HuH-7.5 (cell line): ENCODE results near the gene WASF1.
"Not testable (repeated sequence)": the region's sequence is repeated elsewhere in the genome, so short reads cannot be mapped to it uniquely, and the experiment has no call there.

Experiments used
- DNase-seq: peaks from one replicate; pipeline ENCODE4 v3.0.0; 2011; ENCODE audit warnings: low spot score

WASF1 gene

DNA sequence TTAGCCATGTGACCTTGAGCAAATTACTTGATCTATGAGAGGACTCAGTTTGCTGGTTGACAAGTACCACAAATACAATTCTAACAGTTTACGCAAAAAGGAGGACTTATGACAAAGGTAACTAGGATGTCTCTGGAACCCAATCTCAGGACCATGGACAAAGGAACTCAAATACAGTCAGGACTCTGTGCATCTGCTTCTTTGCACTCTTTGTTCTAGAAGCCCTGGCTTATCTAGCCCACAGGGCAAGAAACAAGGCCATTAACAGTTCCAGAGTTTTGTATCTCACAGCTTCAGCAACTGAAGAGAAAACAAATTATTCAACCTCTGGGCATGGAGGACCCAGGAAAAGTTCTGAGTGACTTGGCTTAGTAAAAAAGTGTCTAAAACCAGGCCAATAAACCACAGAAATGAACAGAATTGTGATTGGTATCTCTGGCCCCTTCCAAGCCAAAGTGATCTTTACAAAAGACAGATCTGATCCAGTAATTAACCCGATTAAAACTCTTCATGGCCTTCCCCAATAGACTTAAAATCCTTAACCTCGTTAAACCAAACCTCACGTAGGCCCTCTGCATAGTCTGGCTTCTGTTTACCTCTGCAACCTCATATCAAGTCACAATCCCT, 5.9 kb downstream of the WASF1 start:
- no peak for DNase-seq

DNA sequence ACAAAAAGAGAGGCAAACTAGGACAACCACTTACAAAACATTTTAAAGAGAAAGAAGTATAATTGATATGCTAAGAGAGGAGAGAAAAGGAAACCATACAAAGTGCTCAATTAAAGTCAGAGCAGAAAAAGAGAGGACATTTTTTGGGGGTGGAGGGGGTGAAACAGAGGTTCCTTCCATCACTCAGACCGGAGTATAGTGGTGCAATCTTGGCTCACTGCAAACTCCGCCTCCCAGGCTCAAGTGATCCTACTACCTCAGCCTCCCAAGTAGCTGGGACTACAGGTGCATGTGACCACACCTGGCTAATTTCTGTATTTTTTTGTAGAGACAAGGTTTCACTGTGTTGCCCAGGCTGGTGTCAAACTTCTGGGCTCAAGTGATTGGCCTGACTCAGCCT, 9.4 kb downstream of the WASF1 start:
- DNase-seq, result no peak

DNA sequence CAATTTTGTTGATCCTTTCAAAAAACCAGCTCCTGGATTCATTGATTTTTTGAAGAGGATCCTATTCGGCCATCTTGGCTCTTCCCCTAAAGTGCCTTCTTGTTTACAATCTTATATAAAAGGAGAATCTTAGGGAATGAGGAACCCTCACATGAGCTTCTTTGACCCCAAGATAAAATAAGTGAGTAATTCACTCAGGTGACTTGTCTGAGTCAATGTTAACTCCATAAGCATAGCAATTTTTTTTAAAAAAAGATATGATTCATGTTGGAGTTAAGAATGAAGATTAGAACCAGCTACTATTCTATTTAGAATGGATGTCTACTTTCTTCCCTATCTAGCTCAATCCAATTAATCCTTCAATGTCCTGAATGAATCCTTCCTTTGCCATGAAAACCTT, 21.0 kb downstream of the WASF1 start:
- no peak for DNase-seq

GRCh38 chr6:110147870-110148269, 31.6 kb downstream of the WASF1 start:
- no peak for DNase-seq

DNA sequence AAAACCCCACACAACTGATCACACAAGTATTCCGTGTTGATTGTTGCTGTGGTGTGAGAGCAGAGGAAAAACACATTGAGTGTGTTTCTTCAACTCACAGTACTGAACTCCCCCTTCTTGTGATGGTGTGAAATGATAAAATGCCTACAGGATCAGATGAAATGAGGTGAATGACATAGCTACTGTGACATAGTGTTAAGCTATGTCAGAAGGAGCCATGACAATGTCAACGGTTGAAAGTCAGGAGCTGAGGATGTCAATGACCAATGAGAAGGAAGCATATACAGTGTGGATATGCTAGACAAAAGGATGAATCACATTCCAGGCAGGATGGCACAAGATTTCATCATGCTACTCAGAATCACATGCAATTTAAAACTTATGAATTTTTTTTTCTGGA, 38.8 kb downstream of the WASF1 start:
- no peak for DNase-seq

DNA sequence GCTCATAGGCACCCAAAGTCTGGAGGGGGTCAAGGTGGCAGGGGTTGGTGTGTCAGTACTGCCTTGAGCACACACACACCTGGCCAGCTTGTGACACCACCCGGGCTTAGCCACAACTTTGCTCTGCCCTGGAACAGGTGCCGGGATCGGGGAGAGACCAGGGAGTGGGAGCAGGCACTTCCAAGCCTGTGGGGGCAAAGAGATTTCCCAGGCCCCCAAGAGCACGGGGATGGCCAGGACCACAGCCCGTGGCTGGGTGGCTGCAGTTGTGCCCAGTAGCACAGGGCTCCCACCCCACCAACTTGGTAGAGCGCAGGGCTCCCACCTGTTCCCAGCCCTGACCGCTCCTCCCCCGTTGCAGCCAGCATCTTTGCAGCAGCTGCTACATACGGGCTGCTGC, 40.4 kb downstream of the WASF1 start:
- no peak for DNase-seq

DNA sequence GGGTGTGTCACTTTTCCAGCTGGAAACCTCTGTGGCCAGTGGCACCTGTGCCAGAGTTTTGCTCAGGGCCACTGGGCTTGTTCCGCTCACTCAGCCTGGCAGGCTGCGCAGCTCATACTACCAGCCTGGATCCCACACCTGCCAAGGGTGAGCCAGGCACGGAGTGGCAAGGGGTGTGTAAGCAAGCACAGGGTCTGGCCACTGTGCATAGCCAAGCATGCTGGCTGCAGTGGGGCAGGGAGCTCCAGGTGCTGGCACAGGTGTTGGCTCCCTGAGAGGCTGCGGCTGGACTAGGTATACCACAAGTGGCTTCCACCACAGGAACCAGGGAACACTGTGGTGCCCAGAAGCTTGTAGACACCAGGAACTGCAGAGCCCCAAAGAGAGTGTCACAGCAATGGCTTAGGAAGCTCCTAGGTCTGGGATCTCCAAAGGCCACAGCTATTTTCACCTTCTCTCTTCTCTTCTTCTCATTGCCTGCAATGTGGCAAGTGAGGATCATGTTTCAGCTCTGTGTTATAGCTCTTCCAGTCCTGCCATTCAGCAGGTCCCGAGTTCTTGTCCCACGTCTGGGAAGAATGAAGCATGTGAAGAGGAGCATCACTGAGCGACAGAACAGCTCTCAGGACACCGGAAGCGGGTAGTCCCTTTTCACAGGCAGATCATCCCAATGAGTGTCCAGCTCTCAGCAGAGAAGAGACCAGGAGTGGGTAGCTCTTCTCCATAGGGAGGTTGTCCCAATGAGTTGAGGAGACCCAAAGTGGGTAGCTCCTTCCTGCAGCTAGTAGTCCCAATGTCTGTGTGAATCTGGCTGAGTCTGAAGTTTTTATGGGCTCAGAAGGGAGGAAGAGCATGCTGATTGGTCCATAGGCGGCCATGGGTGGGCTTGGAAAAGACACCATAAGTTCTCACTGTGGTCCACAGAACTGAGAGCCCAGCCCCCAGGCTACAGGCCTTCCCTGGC, 41.3 kb downstream of the WASF1 start:
- no peak for DNase-seq

DNA sequence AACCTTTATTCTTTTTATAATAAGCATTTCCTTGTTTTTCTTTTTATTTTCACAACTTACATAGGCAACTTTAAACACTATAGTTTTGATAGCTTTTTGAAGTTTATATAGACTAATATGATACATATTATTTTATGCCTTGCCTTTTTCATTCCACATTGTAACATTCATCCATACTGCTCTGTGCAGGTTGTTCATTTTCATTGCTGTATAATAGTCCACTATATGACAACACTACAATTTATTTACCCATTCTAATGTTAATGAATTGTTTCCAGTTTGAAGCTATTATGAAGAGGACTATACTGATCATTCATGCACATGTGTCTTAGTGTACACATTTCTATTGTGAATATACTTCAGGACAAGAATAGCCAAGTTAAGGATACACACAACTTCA, 49.1 kb downstream of the WASF1 start:
- DNase-seq, result no peak

DNA sequence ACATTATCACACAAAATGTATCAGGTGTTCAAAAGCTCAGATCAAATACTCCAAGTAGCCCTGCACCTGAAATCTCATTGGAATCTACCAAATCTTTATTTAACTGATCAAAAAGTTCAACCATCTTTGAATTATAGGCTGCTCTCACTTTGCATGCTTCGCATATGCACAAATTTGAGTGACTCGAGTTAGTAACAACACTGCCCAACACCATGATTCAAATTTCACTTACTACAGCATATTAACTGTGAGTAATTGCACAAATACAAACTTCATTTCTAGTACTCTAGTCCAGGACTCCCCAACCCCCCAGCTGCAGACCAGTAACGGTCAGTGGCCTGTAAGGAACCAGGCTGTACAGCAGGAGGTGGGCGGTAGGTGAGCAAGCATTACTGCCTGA, 51.1 kb downstream of the WASF1 start:
- DNase-seq, result no peak

- no peak for DNase-seq
Observed at GRCh38 chr6:110125361-110125760, 54.1 kb downstream of the WASF1 start.

- DNase-seq, result not testable (repeated sequence)
Observed at GRCh38 chr6:110121655-110122054, 57.8 kb downstream of the WASF1 start.

- no peak for DNase-seq
Observed at GRCh38 chr6:110116258-110116657, 63.2 kb downstream of the WASF1 start.

DNA sequence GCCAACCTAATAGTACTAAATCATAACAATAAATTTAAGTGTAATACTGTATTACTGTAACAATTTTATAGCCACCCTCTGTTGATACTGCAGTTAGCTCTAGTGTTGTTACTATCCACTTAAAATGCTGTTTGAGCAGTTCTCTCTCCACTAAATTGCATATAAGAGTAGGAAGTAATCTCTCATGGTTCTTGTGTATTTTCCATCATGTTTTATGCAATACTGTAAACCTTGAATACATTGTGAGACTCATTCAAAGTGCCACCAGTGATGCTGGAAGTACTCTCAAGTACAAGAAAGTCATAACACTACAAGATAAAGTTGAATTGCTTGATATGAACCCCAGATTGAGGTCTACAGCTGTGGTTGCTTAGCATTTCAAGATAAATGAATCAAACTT, 65.5 kb downstream of the WASF1 start:
- no peak for DNase-seq

GRCh38 chr6:110105296-110105695, 74.2 kb downstream of the WASF1 start:
- no peak for DNase-seq

- no peak for DNase-seq
Observed at GRCh38 chr6:110103260-110103659, 76.2 kb downstream of the WASF1 start.

DNA sequence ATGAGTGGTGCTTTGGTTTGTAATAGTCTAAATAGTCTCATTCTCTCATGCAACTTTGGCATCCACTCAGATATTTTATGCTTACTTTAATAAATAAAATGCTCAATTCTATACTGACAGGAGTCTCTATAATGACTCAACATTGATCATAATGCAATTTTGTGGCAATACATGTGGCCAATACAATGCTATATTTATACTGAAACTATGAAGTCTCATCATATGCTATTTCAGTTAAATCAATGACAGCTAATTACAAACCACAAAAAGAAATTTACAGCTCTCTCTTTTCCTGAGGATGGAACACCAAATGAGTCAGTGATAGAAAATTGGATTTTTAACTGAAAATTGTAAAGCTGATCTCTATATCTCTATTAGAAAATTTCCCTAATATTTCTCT, 77.1 kb downstream of the WASF1 start:
- DNase-seq, result no peak

DNA sequence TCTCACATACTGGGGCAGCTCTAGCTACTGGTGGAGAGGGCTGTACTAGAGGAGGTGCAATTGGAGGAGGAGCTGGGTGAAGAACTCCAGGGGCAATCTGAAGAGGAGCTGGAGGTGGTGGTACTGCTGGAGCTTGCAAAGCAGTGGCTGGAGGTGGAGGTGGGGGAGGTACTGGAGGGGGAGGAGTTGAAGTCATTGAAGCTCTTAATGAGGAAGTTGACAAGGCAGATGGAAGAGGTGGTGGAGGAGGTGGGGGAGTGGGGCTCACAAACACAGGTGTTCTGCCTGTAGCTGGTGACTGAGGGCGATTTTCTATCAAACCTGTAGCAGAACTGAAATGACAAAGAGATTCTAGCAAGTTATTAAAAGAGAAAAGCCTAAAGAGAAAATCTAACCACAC, 77.6 kb downstream of the WASF1 start:
- no peak for DNase-seq

GRCh38 chr6:110098511-110099116, 80.9 kb downstream of the WASF1 start:
- no peak for DNase-seq

DNA sequence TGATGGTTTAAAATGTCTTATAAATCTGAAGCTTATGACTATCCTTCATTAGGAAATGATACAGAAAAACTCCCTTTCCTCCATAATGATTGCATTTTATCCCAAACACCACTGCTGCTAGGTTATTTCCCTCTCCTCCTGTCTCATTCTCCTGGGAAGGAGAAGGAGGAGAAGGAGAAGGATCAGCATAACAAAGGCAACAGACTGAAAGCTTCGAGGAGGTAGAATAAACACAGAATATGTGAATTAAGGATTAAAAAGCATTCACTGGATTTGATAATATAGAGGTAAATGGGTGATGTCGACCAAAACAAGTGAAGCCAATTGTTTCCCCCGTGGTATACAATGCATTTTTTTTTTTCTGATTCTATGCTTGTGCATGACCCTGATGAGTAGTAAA, 82.0 kb downstream of the WASF1 start:
- DNase-seq, result no peak

- DNase-seq, result no peak
Observed at GRCh38 chr6:110095935-110096334, 83.5 kb downstream of the WASF1 start.

GRCh38 chr6:110095101-110095500, 84.4 kb downstream of the WASF1 start:
- no peak for DNase-seq

- DNase-seq, result no peak
Observed at GRCh38 chr6:110093981-110094380, 85.5 kb downstream of the WASF1 start.

GRCh38 chr6:110090876-110091275, 88.6 kb downstream of the WASF1 start:
- no peak for DNase-seq
